Adipocyte (in vitro differentiated cells): ENCODE data around the gene TSPYL1.

Source experiments
- DNase-seq: peaks from one replicate; pipeline ENCODE4 v3.0.0-alpha.2; 2015; ENCODE audit warnings: low read depth
- H3K27me3 ChIP-seq: replicated peaks from 2 replicates; pipeline ENCODE4 v1.7.0; 2013; ENCODE audit warnings: mild to moderate bottlenecking, low read length, moderate library complexity; ENCODE audit not compliant: control insufficient read depth, insufficient read depth
- H3K36me3 ChIP-seq: 2 replicates; pipeline ENCODE4 v1.7.0; 2013; ENCODE audit warnings: low read length, mild to moderate bottlenecking, moderate library complexity; ENCODE audit not compliant: control insufficient read depth, insufficient read depth, severe bottlenecking
- H3K4me1 ChIP-seq: 2 replicates; pipeline ENCODE4 v1.7.0; 2013; ENCODE audit warnings: mild to moderate bottlenecking, low read length, moderate library complexity; ENCODE audit not compliant: control insufficient read depth, insufficient read depth
- H3K4me3 ChIP-seq: 2 replicates; pipeline ENCODE4 v1.7.0; 2013; ENCODE audit warnings: mild to moderate bottlenecking, low read length, moderate library complexity
- H3K9ac ChIP-seq: 2 replicates; pipeline ENCODE4 v1.7.0; 2013; ENCODE audit warnings: mild to moderate bottlenecking, low read length, moderate library complexity
- H3K9me3 ChIP-seq: 2 replicates; pipeline ENCODE4 v1.7.0; 2013; ENCODE audit warnings: mild to moderate bottlenecking, low read length, moderate library complexity; ENCODE audit not compliant: control insufficient read depth

TSPYL1 gene

GRCh38 chr6:116255246-116255800 lies 24.4 kb downstream of the TSPYL1 start:
- H3K4me1 ChIP-seq: peaks cover 39% of the 10 kb centered on the region
- no peaks in the 10 kb centered on the region for H3K36me3 ChIP-seq
- H3K9ac ChIP-seq: peak overlapping the region; percentile 95
- peak; percentile 32 for DNase-seq
- no peaks in the 10 kb centered on the region for H3K9me3 ChIP-seq
- no peaks in the 10 kb centered on the region for H3K27me3 ChIP-seq
- peak overlapping the region; percentile 97 for H3K4me3 ChIP-seq

- Histone ChIP-seq H3K36me3 (no peaks in the 10 kb centered on the region), H3K4me1 (peaks cover 39% of the 10 kb centered on the region)
Observed at GRCh38 chr6:116254297-116255056, 25.3 kb downstream of the TSPYL1 start.

GRCh38 chr6:116253505-116254296 lies 26.0 kb downstream of the TSPYL1 start, which contains the start of gene TSPYL4:
TSPYL4 (minus strand) TSS chr6:116254075; CDS start chr6:116254008, 67 bp downstream.
- H3K27me3 ChIP-seq: no peaks in the 10 kb centered on the region
- peak within 1 kb of the TSS; percentile 97 for H3K4me3 ChIP-seq
- peak; percentile 99 for DNase-seq
- peaks cover 39% of the 10 kb centered on the region for H3K4me1 ChIP-seq
- no peaks in the 10 kb centered on the region for H3K36me3 ChIP-seq
- peak within 1 kb of the TSS; percentile 95 for H3K9ac ChIP-seq
- no peaks in the 10 kb centered on the region for H3K9me3 ChIP-seq

More at GRCh38 chr6:116254297-116255056, 25.3 kb downstream of the TSPYL1 start:
- Histone ChIP-seq H3K4me3 (peak overlapping the region; percentile 97), H3K27me3 (no peaks in the 10 kb centered on the region), H3K9ac (peak overlapping the region; percentile 95), H3K9me3 (no peaks in the 10 kb centered on the region)
- peak; percentile 37 for DNase-seq

- no peaks in the 10 kb centered on the region for H3K9me3 ChIP-seq
- no peak for DNase-seq
- no peaks in the 10 kb centered on the region for H3K27me3 ChIP-seq
- peak overlapping the region; percentile 97 for H3K4me3 ChIP-seq
- peaks cover 39% of the 10 kb centered on the region for H3K4me1 ChIP-seq
- H3K36me3 ChIP-seq: no peaks in the 10 kb centered on the region
- H3K9ac ChIP-seq: peak overlapping the region; percentile 95
Observed at GRCh38 chr6:116253188-116253504, 26.6 kb downstream of the TSPYL1 start.

GRCh38 chr6:116251568-116252384 lies 28.0 kb downstream of the TSPYL1 start:
- peaks cover 39% of the 10 kb centered on the region for H3K4me1 ChIP-seq
- peak; percentile 79 for DNase-seq
- H3K27me3 ChIP-seq: no peaks in the 10 kb centered on the region
- no peaks in the 10 kb centered on the region for H3K36me3 ChIP-seq
- peak overlapping the region; percentile 73 for H3K9ac ChIP-seq
- H3K4me3 ChIP-seq: peak overlapping the region; percentile 58
- no peaks in the 10 kb centered on the region for H3K9me3 ChIP-seq

- Histone ChIP-seq H3K9ac (no peak overlapping the region), H3K36me3 (peaks cover 6% of the 10 kb centered on the region), H3K4me3 (no peak overlapping the region), H3K27me3 (no peaks in the 10 kb centered on the region), H3K9me3 (no peaks in the 10 kb centered on the region), H3K4me1 (peaks cover 25% of the 10 kb centered on the region)
- DNase-seq: no peak
Observed at GRCh38 chr6:116248577-116248976, 31.2 kb downstream of the TSPYL1 start.

- Histone ChIP-seq H3K4me3 (no peak overlapping the region), H3K9me3 (no peaks in the 10 kb centered on the region), H3K36me3 (peaks cover 6% of the 10 kb centered on the region), H3K4me1 (peaks cover 16% of the 10 kb centered on the region), H3K9ac (no peak overlapping the region), H3K27me3 (no peaks in the 10 kb centered on the region)
- no peak for DNase-seq
Observed at GRCh38 chr6:116247285-116247684, 32.4 kb downstream of the TSPYL1 start.

- no peaks in the 10 kb centered on the region for H3K9me3 ChIP-seq
- peak; percentile 76 for DNase-seq
- H3K9ac ChIP-seq: no peak overlapping the region
- no peak overlapping the region for H3K4me3 ChIP-seq
- H3K27me3 ChIP-seq: no peaks in the 10 kb centered on the region
- peaks cover 6% of the 10 kb centered on the region for H3K36me3 ChIP-seq
- peaks cover 6% of the 10 kb centered on the region for H3K4me1 ChIP-seq
Observed at GRCh38 chr6:116246089-116246488, 33.6 kb downstream of the TSPYL1 start.

GRCh38 chr6:116244284-116244683 lies 35.4 kb downstream of the TSPYL1 start:
- Histone ChIP-seq H3K36me3 (peaks cover 10% of the 10 kb centered on the region), H3K27me3 (no peaks in the 10 kb centered on the region), H3K9me3 (no peaks in the 10 kb centered on the region), H3K9ac (no peak overlapping the region), H3K4me1 (no peaks in the 10 kb centered on the region), H3K4me3 (no peak overlapping the region)
- no peak for DNase-seq

- Histone ChIP-seq H3K4me3 (no peak overlapping the region), H3K36me3 (peaks cover 17% of the 10 kb centered on the region), H3K9ac (no peak overlapping the region), H3K27me3 (no peaks in the 10 kb centered on the region), H3K4me1 (no peaks in the 10 kb centered on the region), H3K9me3 (no peaks in the 10 kb centered on the region)
- DNase-seq: no peak
Observed at GRCh38 chr6:116239856-116240255, 39.9 kb downstream of the TSPYL1 start.
